Mesangial cell (primary cell): ENCODE data around the gene TSPAN19. TPM values are rescaled to one million over a fixed set of nuclear protein-coding genes. Genes with fewer than 3 reads are reported as not detected.

Source experiments
- total RNA-seq: library from RNA; depleted of rRNA; stranded (reverse); fragments of >200 nt; gene quantifications from 2 replicates; pipeline ENCODE4 v1.2.3, GENCODE V29; 2015

Gene TSPAN19
- 0.13 TPM in 1 of 2 replicates, not detected in the other for total RNA-seq

DNA sequence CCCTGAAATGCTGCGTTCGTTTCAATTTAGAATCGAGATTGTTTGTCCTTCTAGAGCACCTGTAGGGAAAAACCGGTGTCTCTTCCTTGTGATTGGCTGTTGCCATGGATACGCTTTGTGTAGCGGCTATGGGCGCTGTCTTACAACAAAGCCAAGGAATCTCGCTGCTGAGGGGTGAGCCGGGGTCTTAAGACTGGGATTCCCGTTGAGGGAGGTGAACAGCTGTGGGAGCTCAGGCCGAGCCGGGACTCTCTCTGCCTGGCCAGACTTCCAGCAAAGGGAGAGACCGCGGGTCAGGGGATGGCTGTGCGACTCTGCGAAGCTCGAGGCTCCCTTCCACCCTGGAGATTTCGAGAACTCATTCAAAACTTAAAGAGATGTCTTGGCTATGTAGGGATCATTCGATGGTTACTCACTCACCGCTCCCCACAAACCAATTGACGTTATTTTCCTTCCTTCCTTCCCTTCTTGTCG lies at the start of gene TSPAN19, which contains the start of gene LRRIQ1:
TSPAN19 (minus strand) TSS at position 44 of the 474 bp plus-strand sequence. CDS start 6,331 bp downstream, outside the sequence.
LRRIQ1 (plus strand) TSS at position 118 of the 474 bp plus-strand sequence. CDS start 1,826 bp downstream, outside the sequence.

Other genes with a start within 250 kb of the TSPAN19 start
- 0.65 and 1.3 TPM in 2 replicates for gene SLC6A15, start 123.5 kb downstream of the TSPAN19 start, total RNA-seq
- 0.33 and 0.51 TPM in 2 replicates for gene LRRIQ1, start 74 bp upstream of the TSPAN19 start, total RNA-seq
- 0.38 TPM in 1 of 2 replicates, not detected in the other for gene ALX1, start 243.9 kb upstream of the TSPAN19 start, total RNA-seq